Epidermal melanocyte (primary cell): ENCODE measurements around the gene CT55.
"Not testable (repeated sequence)": the region's sequence is repeated elsewhere in the genome, so short reads cannot be mapped to it uniquely, and the experiment has no call there.

ENCODE experiments used
- DNase-seq: peaks from one replicate; pipeline ENCODE4 v3.0.0; 2011; ENCODE audit warnings: low spot score; ENCODE audit not compliant: insufficient read length

Gene CT55, protein sequence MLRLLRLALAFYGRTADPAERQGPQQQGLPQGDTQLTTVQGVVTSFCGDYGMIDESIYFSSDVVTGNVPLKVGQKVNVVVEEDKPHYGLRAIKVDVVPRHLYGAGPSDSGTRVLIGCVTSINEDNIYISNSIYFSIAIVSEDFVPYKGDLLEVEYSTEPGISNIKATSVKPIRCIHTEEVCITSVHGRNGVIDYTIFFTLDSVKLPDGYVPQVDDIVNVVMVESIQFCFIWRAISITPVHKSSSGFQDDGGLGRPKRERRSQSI

DNA sequence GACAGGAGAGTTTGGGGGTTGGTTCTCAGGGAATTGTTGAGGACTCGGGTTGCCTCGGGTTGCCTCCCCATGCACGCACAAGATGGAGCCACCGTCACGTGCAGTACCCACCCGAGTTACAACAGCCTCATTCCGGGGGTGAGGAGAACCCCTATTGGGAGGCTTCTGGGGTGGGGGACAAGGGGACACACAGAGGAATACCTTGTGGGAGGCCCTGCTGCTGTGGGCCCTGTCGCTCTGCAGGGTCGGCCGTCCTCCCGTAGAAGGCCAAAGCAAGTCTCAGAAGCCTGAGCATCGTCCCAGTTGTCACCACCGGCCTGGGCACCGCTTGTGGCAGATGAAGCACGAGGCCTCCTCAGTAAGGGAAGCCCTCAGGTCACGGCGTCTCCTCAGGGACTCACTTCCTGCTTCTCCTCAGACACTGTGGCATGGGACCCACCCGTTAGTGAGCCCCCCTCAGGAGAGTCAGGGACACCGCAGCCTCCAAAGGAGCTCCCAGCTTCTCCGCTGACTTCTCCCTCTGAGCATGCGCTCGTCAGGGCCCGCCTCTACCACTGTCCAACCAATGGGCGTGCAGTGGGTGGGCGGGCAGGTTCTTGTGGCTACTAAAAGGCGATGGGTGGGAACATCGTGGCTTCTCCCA is at the start of gene CT55:
CT55 (minus strand) TSS at position 522 of the 643 bp plus-strand sequence; CDS start at position 295, 227 bp downstream.
- DNase-seq, result no peak

DNA sequence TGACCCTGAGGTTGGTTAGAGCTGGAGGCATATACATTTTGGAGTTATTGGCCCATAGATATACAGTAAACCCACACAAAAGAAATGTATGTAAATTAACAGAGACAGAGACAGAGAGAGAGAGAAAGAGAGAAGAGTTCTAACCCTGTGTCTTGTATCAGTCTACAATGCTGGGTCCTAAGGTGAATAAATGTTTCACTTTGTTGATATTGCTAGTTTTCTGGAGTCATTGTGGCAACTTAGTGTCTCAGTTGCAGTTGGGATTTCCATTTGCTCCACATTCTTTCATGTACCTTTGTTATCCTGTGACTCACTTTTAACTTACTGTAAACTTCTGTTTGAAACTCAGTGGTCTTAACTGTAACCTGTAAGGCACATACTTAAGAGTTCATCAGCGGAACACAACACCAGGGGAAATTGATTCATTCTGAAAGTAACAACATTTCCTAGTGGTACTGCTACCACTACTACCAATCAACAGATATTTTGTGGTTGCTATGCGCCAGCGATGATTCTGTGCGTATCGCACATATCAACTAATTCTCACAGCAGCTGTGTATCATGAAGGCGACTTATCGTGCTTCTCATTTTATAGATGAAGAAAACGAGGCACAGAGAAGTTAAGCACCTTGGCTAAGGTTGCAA is 42.1 kb upstream of the CT55 start:
- no peak for DNase-seq

DNA sequence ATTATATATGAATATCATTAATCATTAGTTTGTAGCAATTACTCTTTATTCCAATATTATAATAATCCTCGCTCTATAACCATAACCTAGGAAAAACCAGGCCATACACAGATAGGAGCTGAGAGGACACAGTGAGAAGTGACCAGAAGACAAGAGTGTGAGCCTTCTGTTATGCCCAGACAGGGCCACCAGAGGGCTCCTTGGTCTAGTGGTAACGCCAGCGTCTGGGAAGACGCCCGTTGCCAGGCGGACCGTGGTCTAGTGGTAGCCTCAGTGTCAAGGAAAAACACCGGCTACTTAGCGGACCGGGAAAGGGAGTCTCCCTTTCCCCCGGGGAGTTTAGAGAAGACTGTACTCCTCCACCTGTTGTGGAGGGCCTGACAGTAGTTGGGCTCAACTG is 35.2 kb upstream of the CT55 start:
- not testable (repeated sequence) for DNase-seq

GRCh38 chrX:135200297-135200696 is 29.1 kb upstream of the CT55 start:
- DNase-seq, result no peak

DNA sequence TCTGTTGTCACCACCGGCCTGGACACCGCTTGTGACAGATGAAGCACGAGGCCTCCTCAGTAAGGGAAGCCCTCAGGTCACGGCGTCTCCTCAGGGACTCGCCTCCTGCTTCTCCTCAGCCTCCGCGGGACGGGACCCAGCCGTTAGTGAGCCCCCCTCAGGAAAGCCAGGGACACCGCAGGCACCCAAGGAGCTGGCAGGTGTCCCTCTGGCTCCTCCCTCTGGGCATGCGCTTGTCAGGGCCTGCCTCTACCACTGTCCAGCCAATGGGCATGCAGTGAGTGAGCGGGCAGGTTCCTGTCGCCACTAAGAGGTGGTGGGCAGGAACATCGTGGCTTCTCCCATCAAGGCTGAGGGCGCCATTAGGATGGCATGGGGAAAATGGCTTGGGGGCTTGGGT is 23.5 kb upstream of the CT55 start:
- no peak for DNase-seq

GRCh38 chrX:135193740-135194139 is 22.5 kb upstream of the CT55 start:
- no peak for DNase-seq

- no peak for DNase-seq
These were observed 20.6 kb upstream of the CT55 start for GRCh38 chrX:135191838-135192237.

GRCh38 chrX:135185795-135186443 is 14.7 kb upstream of the CT55 start:
- peak; percentile 22 for DNase-seq

DNA sequence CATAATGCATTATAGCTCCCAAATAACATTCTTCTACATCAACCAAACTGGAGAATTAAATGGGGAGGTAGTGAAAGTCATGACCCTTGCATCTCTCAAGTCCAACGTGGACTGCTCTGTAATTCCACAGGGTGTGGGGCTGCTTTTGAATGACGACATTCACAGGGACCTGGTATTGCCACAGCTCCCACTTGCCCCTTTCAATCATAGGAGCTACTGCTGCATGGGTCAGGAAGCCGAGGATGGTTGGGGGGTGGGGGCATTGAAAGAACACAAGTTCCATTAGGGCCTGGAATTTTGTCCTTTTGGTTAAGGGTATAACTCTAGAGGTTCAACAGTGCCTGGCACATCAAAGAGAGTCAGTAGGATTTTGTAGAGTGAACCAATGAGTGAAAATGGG is 7.4 kb upstream of the CT55 start:
- DNase-seq, result no peak

- no peak for DNase-seq
These were observed 730 bp downstream of the CT55 start for GRCh38 chrX:135170468-135170867.

DNA sequence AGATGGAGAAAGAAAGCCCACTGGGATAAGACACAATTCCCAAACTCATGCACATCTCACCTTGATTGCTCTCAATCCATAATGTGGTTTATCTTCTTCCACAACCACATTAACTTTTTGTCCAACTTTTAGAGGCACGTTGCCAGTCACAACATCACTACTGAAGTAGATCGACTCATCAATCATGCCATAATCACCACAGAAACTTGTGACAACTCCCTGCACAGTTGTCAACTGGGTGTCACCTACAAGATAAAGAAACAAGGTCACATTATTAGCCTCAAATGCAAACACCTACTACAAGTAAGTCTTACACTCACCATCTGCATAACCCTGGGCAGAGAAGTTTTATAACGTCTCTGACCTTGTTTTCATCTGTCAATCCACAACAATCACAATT is 1.7 kb downstream of the CT55 start:
- not testable (repeated sequence) for DNase-seq

DNA sequence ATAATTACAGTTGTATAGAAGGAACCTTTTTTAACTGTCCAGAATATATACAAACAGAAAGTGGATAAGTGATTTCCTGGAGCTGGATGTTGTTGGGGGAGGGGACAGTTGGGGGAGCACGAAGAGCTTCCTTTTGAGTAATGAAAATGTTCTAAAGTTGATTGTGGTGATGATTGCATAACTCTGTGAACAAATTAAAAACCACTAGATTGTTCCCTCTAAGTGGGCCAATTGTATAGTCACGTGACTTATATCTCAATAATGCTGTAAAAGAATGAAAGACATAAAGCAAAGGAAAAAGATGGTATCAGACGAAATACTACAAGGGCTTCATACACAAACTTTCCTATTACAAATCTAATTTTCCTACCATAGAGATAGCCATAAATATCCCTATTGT is 2.7 kb downstream of the CT55 start:
- no peak for DNase-seq

- DNase-seq, result not testable (repeated sequence)
These were observed 16.5 kb downstream of the CT55 start for GRCh38 chrX:135154688-135155087.

GRCh38 chrX:135126145-135126544 is 45.1 kb downstream of the CT55 start:
- DNase-seq, result not testable (repeated sequence)

DNA sequence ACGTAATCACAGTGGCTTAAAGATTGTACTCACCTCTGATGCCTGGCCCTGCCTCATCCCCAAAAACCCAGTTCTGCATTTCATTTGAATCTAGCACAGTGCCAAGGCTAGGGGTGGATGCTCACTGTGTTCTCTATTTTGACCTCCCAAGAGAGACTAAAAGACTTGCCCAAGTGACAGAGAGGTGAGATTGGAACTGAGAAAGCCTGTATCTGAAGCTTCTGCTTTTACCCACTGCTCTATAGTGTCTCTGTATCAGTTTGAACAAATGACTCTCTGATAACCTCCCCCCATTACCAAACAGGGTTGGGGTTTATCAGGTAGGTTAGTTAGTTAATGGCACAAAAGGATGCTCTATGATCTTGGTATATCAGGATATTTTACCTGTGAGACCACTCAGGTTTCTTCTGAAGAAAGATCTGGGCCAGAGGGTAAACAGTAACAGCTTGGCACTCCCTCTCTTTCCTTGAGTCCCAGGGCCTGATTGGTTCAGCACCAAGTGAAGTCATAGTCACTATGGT is 51.1 kb downstream of the CT55 start, which contains the start of gene ETDB:
ETDB (minus strand) TSS at position 471 of the 521 bp plus-strand sequence. CDS start 1,265 bp downstream, outside the sequence.
- not testable (repeated sequence) for DNase-seq

- DNase-seq, result not testable (repeated sequence)
These were observed 55.1 kb downstream of the CT55 start for GRCh38 chrX:135116064-135116463.

- DNase-seq, result no peak
These were observed 56.8 kb downstream of the CT55 start for GRCh38 chrX:135114392-135114791.

- no peak for DNase-seq
These were observed 58.5 kb downstream of the CT55 start for GRCh38 chrX:135112743-135113142.

GRCh38 chrX:135112096-135112729 is 59.0 kb downstream of the CT55 start:
- DNase-seq, result no peak

DNA sequence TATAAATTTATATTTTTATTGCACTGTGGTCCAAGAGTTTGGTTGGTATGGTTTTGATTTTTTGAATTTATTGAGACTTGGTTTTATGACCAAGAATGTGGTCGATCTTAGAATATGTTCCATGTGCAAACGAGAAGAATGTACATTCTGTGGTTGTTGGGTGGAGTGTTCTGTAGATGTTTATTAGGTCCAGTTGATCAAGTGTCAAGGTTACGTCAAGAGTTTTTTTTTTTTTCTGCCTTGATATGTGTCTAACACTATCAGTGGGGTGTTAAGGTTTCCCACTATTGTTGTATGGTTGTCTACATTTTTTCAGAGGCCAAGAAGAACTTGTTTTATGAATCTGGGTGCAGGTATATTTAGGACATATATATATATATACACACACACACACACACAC is 61.6 kb downstream of the CT55 start:
- DNase-seq, result no peak
